ENCODE results near the gene TMEM129. TPM values are rescaled to one million over a fixed set of nuclear protein-coding genes. Genes with fewer than 3 reads are reported as not detected.
A peak's percentile ranks its signal among the peaks of the same experiment; 100 is the strongest.

The TMEM129 gene
- total RNA-seq, 2 experiments from 2014 or later = 39.2 to 44.0 TPM

GRCh38 chr4:1744552-1744951, 23.4 kb upstream of the TMEM129 start:
- H3K4me3 ChIP-seq (ENCODE audit: low read depth, low read length, poor library complexity, severe bottlenecking) = no peak overlapping the region
- no peak overlapping the region for H3K27ac ChIP-seq (ENCODE audit: low read depth, low read length, poor library complexity, severe bottlenecking)
- H2AFZ ChIP-seq (ENCODE audit: low read length) = no peak overlapping the region
- DNase-seq (ENCODE audit: low spot score) = no peak
- ChIA-PET POLR2A (no interaction called here), CTCF (ENCODE audit: unreplicated experiment) (no interaction called here)
- TSS peak; percentile 50 for BruUV-seq (replicated peaks)
- intact Hi-C loops (cut with micrococcal nuclease; ENCODE audit: unreplicated experiment) = no loop called here
- peaks cover 64% of the 10 kb centered on the region for H3K36me3 ChIP-seq (ENCODE audit: insufficient read depth, low read length)
- no peak overlapping the region for H3K4me2 ChIP-seq (ENCODE audit: low read length)
- no peaks in the 10 kb centered on the region for H4K20me1 ChIP-seq (ENCODE audit: insufficient read depth, low read length)
- H3K9me3 ChIP-seq (ENCODE audit: low read length) = no peaks in the 10 kb centered on the region
- no peaks in the 10 kb centered on the region for H3K9me2 ChIP-seq (ENCODE audit: insufficient read depth, low read length)
- no peaks in the 10 kb centered on the region for H3K79me2 ChIP-seq (ENCODE audit: insufficient read depth, low read depth, low read length)
- TF ChIP-seq CTCF (conservative IDR thresholded peaks at IDR 0.05; ENCODE audit: low read length) = no peak
- TF ChIP-seq EZH2phosphoT487 (IDR thresholded peaks at IDR 0.05; ENCODE audit: borderline replicate concordance, low read depth, low read length) = no peak
- H3K4me1 ChIP-seq (ENCODE audit: insufficient read depth, low read length, poor library complexity, severe bottlenecking) = no peaks in the 10 kb centered on the region

DNA sequence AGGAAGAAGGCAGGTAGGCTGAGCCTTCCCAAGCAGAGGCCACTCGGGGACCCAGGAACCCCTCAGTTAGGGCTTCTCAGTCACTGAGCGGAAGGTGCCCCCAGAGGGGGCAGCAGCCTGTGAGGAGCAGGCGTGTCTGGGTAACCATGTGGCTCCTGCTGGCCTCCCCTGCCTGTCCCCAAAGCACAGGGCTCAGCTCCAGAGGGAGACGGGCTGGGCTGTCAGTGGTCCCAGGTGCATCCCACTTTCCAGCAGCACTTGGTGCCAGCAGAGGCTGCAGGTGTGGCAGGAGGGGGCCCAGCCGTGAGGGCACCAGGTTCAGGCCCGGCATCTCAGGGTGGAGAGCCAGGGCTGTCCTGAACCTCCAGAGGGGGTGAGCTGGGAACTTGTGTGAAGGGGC, 22.9 kb upstream of the TMEM129 start:
- no peaks in the 10 kb centered on the region for H3K9me3 ChIP-seq (ENCODE audit: low read length)
- no peak overlapping the region for H3K4me2 ChIP-seq (ENCODE audit: low read length)
- no peaks in the 10 kb centered on the region for H3K9me2 ChIP-seq (ENCODE audit: insufficient read depth, low read length)
- H3K27ac ChIP-seq (ENCODE audit: low read depth, low read length, poor library complexity, severe bottlenecking) = no peak overlapping the region
- intact Hi-C loops (cut with micrococcal nuclease; ENCODE audit: unreplicated experiment) = no loop called here
- no peak for DNase-seq (ENCODE audit: low spot score)
- TF ChIP-seq CTCF (conservative IDR thresholded peaks at IDR 0.05; ENCODE audit: low read length) (no peak), EZH2phosphoT487 (IDR thresholded peaks at IDR 0.05; ENCODE audit: borderline replicate concordance, low read depth, low read length) (no peak)
- peaks cover 70% of the 10 kb centered on the region for H3K36me3 ChIP-seq (ENCODE audit: insufficient read depth, low read length)
- POLR2A ChIA-PET = no interaction called here
- no peaks in the 10 kb centered on the region for H4K20me1 ChIP-seq (ENCODE audit: insufficient read depth, low read length)
- H3K4me3 ChIP-seq (ENCODE audit: low read depth, low read length, poor library complexity, severe bottlenecking) = no peak overlapping the region
- H2AFZ ChIP-seq (ENCODE audit: low read length) = no peak overlapping the region
- no TSS peak for BruUV-seq (replicated peaks)
- no peaks in the 10 kb centered on the region for H3K4me1 ChIP-seq (ENCODE audit: insufficient read depth, low read length, poor library complexity, severe bottlenecking)
- no peaks in the 10 kb centered on the region for H3K79me2 ChIP-seq (ENCODE audit: insufficient read depth, low read depth, low read length)
- CTCF ChIA-PET (ENCODE audit: unreplicated experiment) = no interaction called here

GRCh38 chr4:1743551-1743950, 22.4 kb upstream of the TMEM129 start:
- peaks cover 74% of the 10 kb centered on the region for H3K36me3 ChIP-seq (ENCODE audit: insufficient read depth, low read length)
- ChIA-PET POLR2A (interaction anchor here (0.7 kb wide), 1 partner anchor 103 kb away, joined by 5 read pairs; no protein-coding TSS in a partner anchor), CTCF (ENCODE audit: unreplicated experiment) (no interaction called here)
- no peaks in the 10 kb centered on the region for H3K79me2 ChIP-seq (ENCODE audit: insufficient read depth, low read depth, low read length)
- H3K27ac ChIP-seq (ENCODE audit: low read depth, low read length, poor library complexity, severe bottlenecking) = no peak overlapping the region
- no peak overlapping the region for H3K4me3 ChIP-seq (ENCODE audit: low read depth, low read length, poor library complexity, severe bottlenecking)
- intact Hi-C loops (cut with micrococcal nuclease; ENCODE audit: unreplicated experiment) = no loop called here
- no peaks in the 10 kb centered on the region for H3K4me1 ChIP-seq (ENCODE audit: insufficient read depth, low read length, poor library complexity, severe bottlenecking)
- H3K4me2 ChIP-seq (ENCODE audit: low read length) = no peak overlapping the region
- BruUV-seq (replicated peaks) = no TSS peak
- H2AFZ ChIP-seq (ENCODE audit: low read length) = no peak overlapping the region
- no peaks in the 10 kb centered on the region for H3K9me2 ChIP-seq (ENCODE audit: insufficient read depth, low read length)
- DNase-seq (ENCODE audit: low spot score) = no peak
- no peak for TF ChIP-seq EZH2phosphoT487 (IDR thresholded peaks at IDR 0.05; ENCODE audit: borderline replicate concordance, low read depth, low read length)
- no peak for TF ChIP-seq CTCF (conservative IDR thresholded peaks at IDR 0.05; ENCODE audit: low read length)
- no peaks in the 10 kb centered on the region for H4K20me1 ChIP-seq (ENCODE audit: insufficient read depth, low read length)
- H3K9me3 ChIP-seq (ENCODE audit: low read length) = peaks cover under 1% of the 10 kb centered on the region

All from OCI-LY7 (cell line).